Nephron progenitor cell (in vitro differentiated cells): ENCODE results near the gene PRPF19.

Source experiments
- DNase-seq: peaks from one replicate; pipeline ENCODE4 v3.0.0; 2021
- H3K27ac Mint-ChIP-seq: 2 replicates; pipeline ENCODE4 v1.8.0; 2021; ENCODE audit warnings: mild to moderate bottlenecking, moderate library complexity, mixed read lengths
- H3K27me3 Mint-ChIP-seq: 2 replicates; pipeline ENCODE4 v1.8.0; 2021; ENCODE audit warnings: mild to moderate bottlenecking, low read depth, mixed read lengths; ENCODE audit not compliant: poor library complexity
- H3K36me3 Mint-ChIP-seq: 2 replicates; pipeline ENCODE4 v1.8.0; 2021; ENCODE audit warnings: low read depth, mixed read lengths
- H3K4me1 Mint-ChIP-seq: 2 replicates; pipeline ENCODE4 v1.8.0; 2021; ENCODE audit warnings: mixed read lengths
- H3K4me3 Mint-ChIP-seq: 2 replicates; pipeline ENCODE4 v1.8.0; 2021; ENCODE audit warnings: mild to moderate bottlenecking, moderate library complexity, mixed read lengths
- H3K9me3 Mint-ChIP-seq: 2 replicates; pipeline ENCODE4 v1.8.0; 2021; ENCODE audit warnings: mild to moderate bottlenecking, moderate library complexity, mixed read lengths
- TF ChIP-seq, protein P1 (sequence below): fragments of 200-600 bp; sonication (generic); IDR thresholded peaks from 2 replicates; pipeline ENCODE4 v1.5.0; 2021; ENCODE audit warnings: antibody characterized with exemption

The PRPF19 gene

DNA sequence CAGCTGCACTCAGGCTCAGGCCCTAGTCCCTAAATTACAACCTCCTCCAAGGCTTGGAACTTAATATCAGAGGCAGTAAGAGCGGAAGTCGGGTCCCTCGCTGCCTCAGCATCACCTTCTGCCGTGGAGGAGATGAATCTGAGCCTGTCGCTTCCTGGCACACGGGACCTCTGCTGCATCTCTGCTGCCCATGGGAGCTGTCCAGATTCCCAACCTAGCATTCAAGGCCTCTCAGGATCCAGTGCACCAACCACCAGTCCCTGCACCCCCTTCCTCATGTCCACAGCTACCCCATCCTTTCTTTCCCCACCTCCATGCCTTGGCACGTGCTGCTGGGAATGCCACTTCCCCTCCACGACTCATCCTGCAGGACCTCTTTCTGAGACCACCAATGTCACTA lies 48.1 kb downstream of the PRPF19 start:
- Mint-ChIP-seq H3K27me3 (peaks cover 6% of the 10 kb centered on the region), H3K9me3 (no peaks in the 10 kb centered on the region), H3K27ac (peak overlapping the region; percentile 88), H3K4me3 (no peak overlapping the region), H3K4me1 (peaks cover 46% of the 10 kb centered on the region), H3K36me3 (no peaks in the 10 kb centered on the region)
- TF ChIP-seq, protein P1, sequence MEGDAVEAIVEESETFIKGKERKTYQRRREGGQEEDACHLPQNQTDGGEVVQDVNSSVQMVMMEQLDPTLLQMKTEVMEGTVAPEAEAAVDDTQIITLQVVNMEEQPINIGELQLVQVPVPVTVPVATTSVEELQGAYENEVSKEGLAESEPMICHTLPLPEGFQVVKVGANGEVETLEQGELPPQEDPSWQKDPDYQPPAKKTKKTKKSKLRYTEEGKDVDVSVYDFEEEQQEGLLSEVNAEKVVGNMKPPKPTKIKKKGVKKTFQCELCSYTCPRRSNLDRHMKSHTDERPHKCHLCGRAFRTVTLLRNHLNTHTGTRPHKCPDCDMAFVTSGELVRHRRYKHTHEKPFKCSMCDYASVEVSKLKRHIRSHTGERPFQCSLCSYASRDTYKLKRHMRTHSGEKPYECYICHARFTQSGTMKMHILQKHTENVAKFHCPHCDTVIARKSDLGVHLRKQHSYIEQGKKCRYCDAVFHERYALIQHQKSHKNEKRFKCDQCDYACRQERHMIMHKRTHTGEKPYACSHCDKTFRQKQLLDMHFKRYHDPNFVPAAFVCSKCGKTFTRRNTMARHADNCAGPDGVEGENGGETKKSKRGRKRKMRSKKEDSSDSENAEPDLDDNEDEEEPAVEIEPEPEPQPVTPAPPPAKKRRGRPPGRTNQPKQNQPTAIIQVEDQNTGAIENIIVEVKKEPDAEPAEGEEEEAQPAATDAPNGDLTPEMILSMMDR: no peak
- no peak for DNase-seq

DNA sequence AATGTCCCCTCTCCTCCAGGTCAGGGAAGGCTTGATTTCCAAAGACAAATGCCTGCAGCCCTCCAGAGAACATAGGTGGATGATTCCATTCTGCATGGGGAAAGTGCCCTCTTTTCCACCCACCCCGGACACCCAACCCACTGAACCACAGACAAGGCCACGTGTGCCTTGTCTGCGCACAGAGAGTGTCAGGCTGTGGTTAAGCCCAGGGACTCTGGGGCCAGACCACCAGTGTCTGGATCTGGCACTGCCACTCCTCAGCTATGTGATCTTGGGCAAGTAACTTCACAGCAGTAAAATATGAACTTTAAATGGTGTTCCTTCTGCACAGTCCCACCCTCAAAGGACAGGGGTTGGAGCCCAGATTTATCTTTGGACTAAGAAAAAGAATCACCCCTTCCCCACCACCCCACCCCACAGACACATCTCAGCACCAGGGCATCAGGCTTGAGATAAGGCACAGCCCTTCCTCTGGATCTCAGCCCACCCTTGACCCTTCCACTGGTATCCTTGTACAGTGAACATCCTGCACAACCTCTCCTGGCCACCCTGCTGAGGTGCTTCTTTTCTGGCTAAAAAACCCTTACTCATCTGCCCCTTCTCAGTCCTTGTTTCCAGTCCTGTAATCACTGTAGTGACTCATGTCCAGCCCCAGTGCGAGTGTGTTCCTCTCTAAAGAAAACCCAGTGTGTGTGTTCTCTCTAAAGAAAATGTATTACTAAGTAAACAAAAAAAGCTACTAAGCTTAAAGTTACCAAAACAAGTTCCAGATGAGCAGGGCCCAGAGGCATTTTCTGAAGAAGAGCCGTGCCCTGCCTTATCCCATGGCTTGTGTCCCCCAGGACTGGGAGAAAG lies 48.8 kb downstream of the PRPF19 start:
- peaks cover 41% of the 10 kb centered on the region for H3K4me1 Mint-ChIP-seq
- peaks cover 6% of the 10 kb centered on the region for H3K27me3 Mint-ChIP-seq
- H3K27ac Mint-ChIP-seq: no peak overlapping the region
- DNase-seq: no peak
- TF ChIP-seq, protein P1: no peak
- no peak overlapping the region for H3K4me3 Mint-ChIP-seq
- no peaks in the 10 kb centered on the region for H3K9me3 Mint-ChIP-seq
- no peaks in the 10 kb centered on the region for H3K36me3 Mint-ChIP-seq

DNA sequence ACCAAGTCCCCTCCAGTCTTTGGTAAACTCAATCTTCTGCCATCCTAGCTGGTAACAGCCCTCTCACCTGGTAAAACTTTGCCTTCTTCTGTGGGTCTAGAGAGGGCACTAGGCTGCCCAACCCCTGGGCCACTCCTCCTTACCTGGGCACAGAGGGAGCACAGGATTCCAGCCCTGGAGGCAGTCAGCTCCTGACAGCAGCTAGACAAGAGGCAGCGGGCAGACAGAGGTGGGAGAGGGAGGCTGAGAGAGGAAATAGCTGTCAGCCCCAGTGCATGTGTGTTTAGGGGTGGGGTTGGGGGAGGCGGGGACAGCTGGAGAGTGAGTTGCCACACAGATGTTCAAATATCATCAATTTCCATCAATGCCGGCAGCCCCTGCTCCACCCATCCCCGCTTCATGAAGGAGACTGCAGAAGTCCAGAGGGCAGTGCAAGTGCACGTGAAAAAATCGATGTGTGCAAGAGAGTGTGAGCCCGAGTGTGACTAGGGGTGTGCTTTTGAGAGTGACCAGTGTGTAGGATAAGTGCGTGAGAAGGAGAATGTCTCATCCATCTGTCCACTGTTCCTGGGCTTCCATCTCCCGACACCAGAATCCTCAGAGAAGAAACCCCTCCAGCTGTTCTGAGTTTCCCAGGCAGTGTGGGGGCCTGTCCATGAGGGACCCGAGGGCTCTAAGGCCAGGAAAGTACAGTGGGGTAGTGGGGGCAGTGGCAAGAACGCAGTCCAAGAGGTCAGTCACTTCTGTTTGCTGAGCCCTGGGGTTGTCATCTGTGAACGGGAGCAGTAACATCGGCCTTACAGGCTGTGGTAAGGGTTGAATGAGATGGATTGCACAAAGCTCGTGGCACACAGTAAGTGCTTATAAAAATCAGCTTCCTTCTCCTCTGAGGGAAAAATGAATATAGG lies 50.4 kb downstream of the PRPF19 start, which contains the start of gene PTGDR2:
TSS of gene PTGDR2 (minus strand) at position 225 of the 908 bp plus-strand sequence. CDS start 2,228 bp downstream, outside the sequence.
- peaks cover 39% of the 10 kb centered on the region for H3K4me1 Mint-ChIP-seq
- peak within 1 kb of the TSS; percentile 70 for H3K27ac Mint-ChIP-seq
- H3K36me3 Mint-ChIP-seq: peaks cover 7% of the 10 kb centered on the region
- peaks cover 3% of the 10 kb centered on the region for H3K27me3 Mint-ChIP-seq
- H3K9me3 Mint-ChIP-seq: no peaks in the 10 kb centered on the region
- TF ChIP-seq, protein P1: no peak
- H3K4me3 Mint-ChIP-seq: no peak within 1 kb of the TSS
- no peak for DNase-seq

DNA sequence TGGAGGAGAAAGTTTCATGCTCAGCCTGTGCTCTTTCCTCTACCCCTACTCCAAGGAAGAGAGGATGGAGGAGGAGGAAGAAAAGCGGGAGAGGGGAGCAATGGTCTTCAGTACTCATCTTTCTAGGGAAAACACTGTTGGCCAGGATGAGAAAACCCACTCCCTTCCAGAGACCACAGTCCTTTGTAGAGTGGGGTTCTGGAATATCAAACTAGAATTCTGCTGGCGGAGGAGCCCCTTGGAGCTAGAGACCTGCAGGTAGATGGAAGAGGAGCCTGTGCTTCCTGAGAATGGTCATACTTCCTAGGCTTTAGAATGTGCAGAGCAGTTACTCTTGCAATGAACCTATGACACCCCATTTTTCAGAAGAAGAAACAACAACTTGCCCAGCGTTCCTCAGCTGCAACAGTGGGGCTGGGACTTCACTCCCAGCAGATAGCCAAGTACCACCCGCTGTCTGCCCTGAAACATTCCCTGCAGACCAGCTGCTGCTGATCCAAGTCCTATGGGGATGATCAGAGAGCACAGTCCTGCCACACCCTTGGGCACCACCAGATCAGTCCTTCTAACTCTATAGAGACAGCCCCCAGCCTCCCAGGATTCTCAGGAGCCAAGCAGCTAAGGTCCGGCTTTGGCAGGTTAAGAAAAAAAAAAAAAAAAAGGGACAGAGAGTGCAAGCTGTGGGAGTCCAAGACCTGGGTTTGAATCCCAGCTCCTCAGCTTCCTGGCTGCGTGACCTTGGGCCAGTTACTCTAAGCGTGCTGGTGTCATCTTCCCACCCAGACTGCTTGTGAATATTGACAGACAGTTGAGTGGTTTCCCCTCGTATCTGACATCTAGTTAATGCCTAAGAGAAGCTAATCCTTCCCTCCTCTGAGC lies 51.3 kb downstream of the PRPF19 start:
- H3K27ac Mint-ChIP-seq: peak overlapping the region; percentile 67
- DNase-seq: no peak
- TF ChIP-seq, protein P1: no peak
- no peak overlapping the region for H3K4me3 Mint-ChIP-seq
- H3K9me3 Mint-ChIP-seq: no peaks in the 10 kb centered on the region
- H3K36me3 Mint-ChIP-seq: peaks cover 13% of the 10 kb centered on the region
- H3K4me1 Mint-ChIP-seq: peaks cover 39% of the 10 kb centered on the region
- H3K27me3 Mint-ChIP-seq: peaks cover 3% of the 10 kb centered on the region

DNA sequence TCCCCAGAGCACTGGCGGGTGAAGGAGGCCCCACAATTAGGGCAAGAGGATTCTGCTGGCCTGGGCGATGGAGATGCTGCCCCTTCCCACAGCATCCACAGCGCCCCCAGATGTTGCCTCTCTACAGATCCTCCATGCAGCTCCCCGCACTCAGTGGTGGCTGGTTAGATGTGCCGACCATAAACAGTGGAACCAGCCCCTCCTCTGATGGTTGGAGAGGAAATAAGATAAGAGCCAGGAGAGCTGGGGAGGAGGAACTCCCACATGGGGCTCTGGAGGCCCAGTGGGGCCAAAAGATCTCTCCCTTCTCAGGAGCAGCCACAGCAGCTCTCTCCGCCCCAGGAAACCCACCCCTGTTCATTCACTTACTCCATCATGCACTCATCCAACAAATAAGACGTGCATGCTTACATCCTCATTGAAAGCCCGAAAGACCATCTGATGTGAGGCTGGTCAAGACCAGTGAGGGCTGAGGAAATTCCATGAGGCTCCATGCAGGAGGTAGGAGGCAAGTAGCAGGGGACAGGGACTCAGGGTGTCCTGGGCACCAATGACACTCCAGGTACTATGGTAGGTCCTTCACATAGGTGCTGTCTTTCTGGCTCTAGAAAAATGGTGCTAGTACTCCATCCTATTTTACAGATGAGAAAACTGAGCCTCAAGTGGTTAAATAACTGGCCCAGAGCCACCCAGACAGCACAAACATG lies 52.1 kb downstream of the PRPF19 start:
- Mint-ChIP-seq H3K9me3 (no peaks in the 10 kb centered on the region), H3K36me3 (peaks cover 13% of the 10 kb centered on the region), H3K27ac (no peak overlapping the region), H3K4me3 (no peak overlapping the region), H3K27me3 (peaks cover 3% of the 10 kb centered on the region), H3K4me1 (peaks cover 37% of the 10 kb centered on the region)
- DNase-seq: no peak
- TF ChIP-seq, protein P1: no peak
